IMR-90 (cell line): ENCODE measurements around the gene DNAJC22.

Source experiments
- BHLHE40 ChIP-seq: fragments of 150-350 bp; IDR thresholded peaks from 2 replicates; pipeline ENCODE4 v1.6.1; 2016; ENCODE audit warnings: mild to moderate bottlenecking, low read depth, low read length
- CEBPB ChIP-seq: IDR thresholded peaks from 2 replicates; pipeline ENCODE4 v1.6.1; 2012; ENCODE audit warnings: low read depth, low read length, improper control_type of control experiment
- CHD1 ChIP-seq: IDR thresholded peaks from 2 replicates; pipeline ENCODE4 v1.6.1; 2012; ENCODE audit warnings: low read depth, low read length, improper control_type of control experiment
- CTCF ChIP-seq: conservative IDR thresholded peaks from 2 replicates; pipeline ENCODE4 v1.5.1; 2012; ENCODE audit warnings: mild to moderate bottlenecking, low read depth, low read length, improper control_type of control experiment
- FOS ChIP-seq: fragments of 150-350 bp; IDR thresholded peaks from 2 replicates; pipeline ENCODE4 v1.6.1; 2016; ENCODE audit warnings: low read depth, low read length
- MAFK ChIP-seq: IDR thresholded peaks from 2 replicates; pipeline ENCODE4 v1.6.1; 2012; ENCODE audit warnings: low read depth, low read length, improper control_type of control experiment
- MAZ ChIP-seq: IDR thresholded peaks from 2 replicates; pipeline ENCODE4 v1.6.1; 2012; ENCODE audit warnings: low read depth, mild to moderate bottlenecking, low read length, improper control_type of control experiment, moderate library complexity, borderline replicate concordance
- MXI1 ChIP-seq: IDR thresholded peaks from 2 replicates; pipeline ENCODE4 v1.6.1; 2012; ENCODE audit warnings: low read depth, mild to moderate bottlenecking, low read length, moderate library complexity, borderline replicate concordance
- POLR2A ChIP-seq: IDR thresholded peaks from 2 replicates; pipeline ENCODE4 v1.6.1; 2012; ENCODE audit warnings: mild to moderate bottlenecking, low read depth, low read length
- RAD21 ChIP-seq: IDR thresholded peaks from 2 replicates; pipeline ENCODE4 v1.6.1; 2012; ENCODE audit warnings: low read length, improper control_type of control experiment
- RCOR1 ChIP-seq: IDR thresholded peaks from 2 replicates; pipeline ENCODE4 v1.6.1; 2012; ENCODE audit warnings: mild to moderate bottlenecking, low read length, improper control_type of control experiment; ENCODE audit not compliant: insufficient replicate concordance
- RFX5 ChIP-seq: IDR thresholded peaks from 2 replicates; pipeline ENCODE4 v1.8.0; 2012; ENCODE audit warnings: low read depth, mild to moderate bottlenecking, low read length, moderate library complexity
- SMC3 ChIP-seq: fragments of 150-350 bp; IDR thresholded peaks from 2 replicates; pipeline ENCODE4 v1.6.1; 2016; ENCODE audit warnings: low read depth, mild to moderate bottlenecking, antibody characterized with exemption, low read length, moderate library complexity
- USF2 ChIP-seq: fragments of 150-350 bp; IDR thresholded peaks from 2 replicates; pipeline ENCODE4 v1.6.1; 2017; ENCODE audit warnings: mild to moderate bottlenecking, antibody characterized with exemption, low read length, low read depth

GRCh38 chr12:49359671-49360070 lies 13.0 kb downstream of the DNAJC22 start:
- TF ChIP-seq CTCF = no peak
- no peak for TF ChIP-seq FOS
- TF ChIP-seq MAZ = no peak
- TF ChIP-seq POLR2A = no peak
- no peak for TF ChIP-seq RAD21
- no peak for TF ChIP-seq USF2
- TF ChIP-seq CEBPB = no peak
- no peak for TF ChIP-seq CHD1
- TF ChIP-seq MXI1 = no peak
- no peak for TF ChIP-seq SMC3
- no peak for TF ChIP-seq RFX5
- no peak for TF ChIP-seq RCOR1
- TF ChIP-seq BHLHE40 = no peak
- no peak for TF ChIP-seq MAFK
